ENCODE measurements around the gene EPB41L3. TPM values are rescaled to one million over a fixed set of nuclear protein-coding genes. Genes with fewer than 3 reads are reported as not detected.

The EPB41L3 gene
- total RNA-seq, 1 experiment from 2014 or later, result 16.1 TPM

DNA sequence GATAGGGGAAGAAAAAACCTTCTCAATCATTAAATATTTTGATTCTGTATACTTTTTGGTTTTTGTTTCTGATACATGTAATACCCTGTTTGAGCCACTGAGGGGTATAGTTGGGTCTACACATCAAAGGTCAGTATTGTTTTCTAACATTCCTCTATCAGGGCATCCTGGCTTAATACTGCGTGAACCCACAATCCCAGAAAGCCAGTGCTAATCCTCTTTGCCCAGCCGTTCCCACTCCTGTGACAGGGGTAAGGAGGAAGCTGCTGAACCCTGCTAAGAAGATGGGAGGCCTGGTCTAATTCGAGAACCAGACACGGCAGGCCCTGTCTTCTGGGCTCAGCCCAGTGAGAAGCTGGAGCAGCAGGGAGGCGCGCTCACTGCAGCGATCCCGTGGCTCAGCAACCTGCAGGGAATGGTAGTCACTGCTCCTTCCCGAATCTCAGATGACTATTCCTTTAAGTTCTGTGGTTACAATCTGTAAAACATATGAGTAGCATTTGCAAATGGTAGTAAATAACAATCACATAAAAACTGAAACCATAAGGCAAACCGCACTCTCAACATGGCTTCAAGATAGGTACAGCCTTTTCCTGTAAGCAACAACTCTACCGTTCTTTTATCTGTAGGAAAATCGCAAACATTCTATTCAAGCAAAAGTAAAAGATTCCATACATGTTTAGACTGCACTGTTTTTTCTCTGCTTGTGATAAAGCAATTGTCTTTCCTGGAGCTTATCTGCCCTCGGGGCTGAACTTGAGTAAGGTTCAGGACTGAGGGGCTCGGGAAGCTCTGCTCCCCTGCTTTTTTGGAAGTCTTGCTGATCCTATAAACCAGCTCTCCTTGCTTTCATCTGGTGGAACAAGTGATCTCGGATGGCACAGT is 87.0 kb downstream of the EPB41L3 start:
- no peak overlapping the region for H3K9ac ChIP-seq (ENCODE audit: extremely low read depth, insufficient read length, low read length)
- Mint-ChIP-seq H3K36me3 (ENCODE audit: insufficient read depth in 1 of 3, low read depth in 3 of 3) (no peaks in the 10 kb centered on the region), H3K4me1 (peaks cover 11 to 15% of the 10 kb centered on the region in 2 experiments), H3K27me3 (ENCODE audit: low read depth) (no peaks in the 10 kb centered on the region), H3K9me3 (no peaks in the 10 kb centered on the region), H3K4me3 (peak overlapping the region; percentile 11 to 41; a peak in 3 of 5 replicates), H3K27ac (0 out of 7 replicates have a peak overlapping the region, but pooled peaks of 1 of the 3 experiments have one; percentile 11)
- H3K9me3 ChIP-seq (ENCODE audit: control insufficient read depth, low read depth, low read length), result no peaks in the 10 kb centered on the region
- peak overlapping the region; percentile 35 for H3K4me2 ChIP-seq (ENCODE audit: insufficient read depth, insufficient read length, low read length)
- H3K23me2 ChIP-seq (ENCODE audit: insufficient read length, low read depth, low read length, poor library complexity, severe bottlenecking), result no peaks in the 10 kb centered on the region
- no peak overlapping the region for H2BK15ac ChIP-seq (ENCODE audit: low read depth, low read length)
- H2AFZ ChIP-seq (ENCODE audit: low read length), result no peak overlapping the region
- H2BK5ac ChIP-seq (ENCODE audit: insufficient read length, low read length), result no peak overlapping the region
- no peak overlapping the region for H3K18ac ChIP-seq (ENCODE audit: insufficient read length, low read depth, low read length)
- H4K91ac ChIP-seq (ENCODE audit: insufficient read length, low read depth, low read length), result no peak overlapping the region
- no peak overlapping the region for H3K56ac ChIP-seq (ENCODE audit: insufficient read length, low read depth, low read length)
- DNase-seq, result peak; percentile 42
- H3K4me1 ChIP-seq (ENCODE audit: insufficient read depth, low read length), result peaks cover 2% of the 10 kb centered on the region; the same call in 1 of the 2 replicates
- H2BK120ac ChIP-seq (ENCODE audit: low read depth, low read length, poor library complexity, severe bottlenecking), result no peak overlapping the region
- H3K27ac ChIP-seq (ENCODE audit: insufficient read length, low read depth, low read length), result no peak overlapping the region
- H2AK5ac ChIP-seq (ENCODE audit: insufficient read length, low read length), result no peak overlapping the region
- no peak overlapping the region for H3T11ph ChIP-seq (ENCODE audit: low read length)
- WGBS (ENCODE audit: extremely low coverage, insufficient read length, low lambda C conversion rate), result no CpG with 5 or more reads among the region's 15 CpGs
- no peak overlapping the region for H3K4ac ChIP-seq (ENCODE audit: low read depth, low read length)
- H3K79me1 ChIP-seq (ENCODE audit: insufficient read depth, low read depth, low read length, poor library complexity, severe bottlenecking), result no peaks in the 10 kb centered on the region
- H2BK20ac ChIP-seq (ENCODE audit: low read depth, low read length, poor library complexity, severe bottlenecking), result no peak overlapping the region
- H2BK12ac ChIP-seq (ENCODE audit: insufficient read length, low read depth, low read length), result no peak overlapping the region
- TF ChIP-seq, protein P1, sequence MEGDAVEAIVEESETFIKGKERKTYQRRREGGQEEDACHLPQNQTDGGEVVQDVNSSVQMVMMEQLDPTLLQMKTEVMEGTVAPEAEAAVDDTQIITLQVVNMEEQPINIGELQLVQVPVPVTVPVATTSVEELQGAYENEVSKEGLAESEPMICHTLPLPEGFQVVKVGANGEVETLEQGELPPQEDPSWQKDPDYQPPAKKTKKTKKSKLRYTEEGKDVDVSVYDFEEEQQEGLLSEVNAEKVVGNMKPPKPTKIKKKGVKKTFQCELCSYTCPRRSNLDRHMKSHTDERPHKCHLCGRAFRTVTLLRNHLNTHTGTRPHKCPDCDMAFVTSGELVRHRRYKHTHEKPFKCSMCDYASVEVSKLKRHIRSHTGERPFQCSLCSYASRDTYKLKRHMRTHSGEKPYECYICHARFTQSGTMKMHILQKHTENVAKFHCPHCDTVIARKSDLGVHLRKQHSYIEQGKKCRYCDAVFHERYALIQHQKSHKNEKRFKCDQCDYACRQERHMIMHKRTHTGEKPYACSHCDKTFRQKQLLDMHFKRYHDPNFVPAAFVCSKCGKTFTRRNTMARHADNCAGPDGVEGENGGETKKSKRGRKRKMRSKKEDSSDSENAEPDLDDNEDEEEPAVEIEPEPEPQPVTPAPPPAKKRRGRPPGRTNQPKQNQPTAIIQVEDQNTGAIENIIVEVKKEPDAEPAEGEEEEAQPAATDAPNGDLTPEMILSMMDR (conservative IDR thresholded peaks at IDR 0.05), result peak; percentile 64
- H4K8ac ChIP-seq (replicated peaks; ENCODE audit: insufficient read length, low read depth, low read length), result no peak overlapping the region
- no peak overlapping the region for H3K23ac ChIP-seq (ENCODE audit: insufficient read length, low read depth, low read length)
- no peak overlapping the region for H4K5ac ChIP-seq (ENCODE audit: insufficient read length, low read depth, low read length)
- no peaks in the 10 kb centered on the region for H3K27me3 ChIP-seq (ENCODE audit: insufficient read depth, low read length)
- H3K79me2 ChIP-seq (ENCODE audit: insufficient read depth, low read length), result no peaks in the 10 kb centered on the region
- H3K14ac ChIP-seq (ENCODE audit: insufficient read depth, low read length), result no peak overlapping the region
- H4K20me1 ChIP-seq (ENCODE audit: control insufficient read depth, insufficient read depth, insufficient read length), result no peaks in the 10 kb centered on the region

Measured in H9 (cell line).